Stimulated activated CD4-positive, alpha-beta T cell treated with anti-CD3 and anti-CD28 coated beads, Interleukin-2, amount 100 ng/mL, for 48 hours (primary cell): ENCODE measurements around the gene OR56A4.
"Not testable (repeated sequence)": the region's sequence is repeated elsewhere in the genome, so short reads cannot be mapped to it uniquely, and the experiment has no call there.

ENCODE experiments used
- DNase-seq, 2 donors: peaks; one replicate each; pipeline ENCODE4 v3.0.0-alpha.2; 2020

The OR56A4 gene

DNA sequence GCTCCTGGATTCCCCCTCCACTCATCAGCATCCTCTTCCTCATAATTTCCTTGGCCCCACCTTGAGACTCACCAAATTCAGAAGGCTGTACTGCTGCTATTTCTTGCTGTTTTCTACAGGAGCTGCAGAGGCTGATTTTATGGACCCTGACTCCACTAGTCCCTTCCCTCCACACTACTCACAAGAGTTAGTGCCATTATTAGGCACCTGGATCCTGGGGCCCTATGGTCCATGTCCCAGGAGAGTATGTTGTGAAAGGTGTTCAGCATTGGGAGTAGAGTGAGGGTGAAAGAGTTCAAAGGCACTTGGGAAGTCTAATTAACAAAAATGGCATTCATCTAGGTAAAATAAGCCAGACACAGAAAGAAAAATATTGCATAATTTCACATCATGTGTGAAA lies at the start of gene OR56A4:
Gene OR56A4 (minus strand): TSS at position 101 of the 400 bp plus-strand sequence. CDS start 3,954 bp downstream, outside the sequence.
- no peak for DNase-seq

- DNase-seq = no peak
These were observed 48.8 kb upstream of the OR56A4 start for GRCh38 chr11:6055569-6055968.

DNA sequence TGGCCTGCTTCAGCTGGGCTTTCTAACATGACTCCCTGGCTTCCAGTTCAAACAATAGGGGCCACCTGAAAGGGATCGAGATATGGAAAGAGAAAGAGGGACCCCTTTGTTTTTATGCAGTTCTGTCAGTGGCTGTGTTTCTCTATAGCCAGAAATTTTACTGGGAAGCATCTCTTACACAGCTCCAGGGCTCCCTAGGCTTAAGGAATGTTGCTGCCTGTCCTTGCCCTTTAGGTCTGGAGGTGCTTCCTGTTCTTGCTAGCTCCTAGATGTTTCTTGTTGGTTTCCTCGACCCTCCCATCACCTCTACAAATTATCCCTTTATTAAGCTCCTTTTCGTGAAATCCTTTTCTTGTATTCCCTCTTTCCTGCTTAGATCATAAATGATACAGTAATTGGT lies 45.6 kb upstream of the OR56A4 start:
- DNase-seq = no peak

DNA sequence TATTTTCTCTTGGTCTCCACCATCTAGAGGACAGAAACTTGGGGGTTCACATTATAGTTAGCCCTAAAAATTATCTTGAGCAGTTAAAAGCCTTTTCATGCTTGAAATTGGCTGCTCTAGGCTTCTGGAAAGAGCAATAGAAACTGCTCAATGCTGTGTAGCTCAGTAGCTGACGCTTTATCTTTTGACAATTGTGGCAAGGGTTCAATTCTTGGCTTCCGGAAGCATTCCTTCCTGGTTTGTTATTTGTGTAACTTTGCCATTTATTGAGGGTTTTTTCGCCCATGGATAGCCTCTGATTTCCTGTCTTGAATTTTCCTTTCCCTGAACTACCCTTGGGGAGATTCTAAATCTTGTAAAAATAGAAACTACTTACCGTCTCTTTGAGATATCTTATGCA lies 34.1 kb upstream of the OR56A4 start:
- DNase-seq = no peak

DNA sequence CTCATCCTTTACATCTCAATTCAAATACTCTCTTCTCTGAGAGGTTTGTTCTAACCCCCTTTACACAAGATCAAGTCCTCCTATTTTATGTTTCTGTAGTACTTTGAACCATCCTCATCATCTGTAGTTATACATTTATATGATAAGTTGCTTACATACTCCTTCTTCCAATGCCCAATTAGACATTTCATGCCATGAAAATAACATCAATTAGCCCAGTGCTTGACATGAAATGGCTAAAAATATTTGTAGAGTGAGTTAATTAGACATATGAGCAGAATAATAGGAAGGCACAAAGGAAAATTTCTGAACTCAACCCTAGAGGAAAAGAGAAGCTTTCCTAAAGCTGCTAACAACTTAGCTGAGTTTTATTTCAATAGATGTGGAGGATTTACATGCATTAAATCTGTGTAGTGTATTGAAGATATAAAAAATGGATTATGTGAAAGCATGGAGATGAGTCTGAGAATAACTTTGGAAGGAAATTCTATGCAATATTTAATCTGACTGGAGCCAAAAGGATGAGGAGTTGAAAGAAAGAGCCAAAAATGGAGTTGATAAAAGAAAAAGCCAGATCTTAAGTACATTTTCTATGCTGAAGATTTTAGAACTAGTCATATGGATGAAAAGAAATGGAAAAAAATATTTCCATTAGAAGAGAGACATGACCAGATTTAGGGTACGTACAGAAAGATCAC lies 24.1 kb upstream of the OR56A4 start, which contains the start of gene OR56A1:
Gene OR56A1 (minus strand): TSS at position 51 of the 698 bp plus-strand sequence. CDS start 3,066 bp downstream, outside the sequence.
- no peak for DNase-seq

DNA sequence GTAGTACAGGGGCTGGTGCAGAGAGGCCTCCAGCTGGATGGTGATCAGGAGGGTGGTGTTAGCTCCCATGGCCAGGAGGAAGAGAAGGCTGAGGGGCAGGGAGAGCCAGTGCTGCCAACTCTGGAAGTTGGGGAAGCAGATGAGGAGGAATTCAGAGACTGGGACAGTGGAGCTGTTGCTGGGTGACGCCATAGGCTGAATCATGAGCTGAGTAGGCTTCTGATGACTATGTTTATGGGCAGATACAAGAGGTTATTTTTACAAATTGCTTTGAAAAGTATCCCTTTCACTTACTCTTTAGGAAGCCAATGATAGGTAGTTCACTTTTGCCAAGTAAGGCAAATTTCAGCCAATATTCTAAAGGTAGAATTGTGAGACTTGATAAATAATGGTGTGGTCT lies 20.8 kb upstream of the OR56A4 start:
- no peak for DNase-seq

DNA sequence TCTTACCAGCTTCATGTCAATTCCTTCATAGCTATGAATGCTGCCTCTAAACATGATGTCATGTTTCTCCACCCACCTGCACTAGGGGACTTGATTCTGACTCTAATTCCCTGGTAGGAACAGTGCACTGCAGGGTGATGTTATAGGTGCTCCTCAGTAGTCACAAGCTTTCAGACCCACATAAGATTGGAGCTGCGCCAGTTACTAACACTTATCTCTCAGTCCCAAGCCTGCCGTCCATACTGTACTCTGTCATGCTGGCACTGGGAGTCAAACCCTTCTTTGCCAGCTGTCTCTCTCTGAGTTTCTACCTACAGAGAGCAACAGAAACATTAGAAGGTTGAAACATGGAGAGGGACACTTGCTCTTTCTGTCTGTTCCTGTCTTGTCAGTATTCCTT lies 18.3 kb upstream of the OR56A4 start:
- no peak for DNase-seq

- no peak for DNase-seq
These were observed 16.2 kb upstream of the OR56A4 start for GRCh38 chr11:6022956-6023355.

DNA sequence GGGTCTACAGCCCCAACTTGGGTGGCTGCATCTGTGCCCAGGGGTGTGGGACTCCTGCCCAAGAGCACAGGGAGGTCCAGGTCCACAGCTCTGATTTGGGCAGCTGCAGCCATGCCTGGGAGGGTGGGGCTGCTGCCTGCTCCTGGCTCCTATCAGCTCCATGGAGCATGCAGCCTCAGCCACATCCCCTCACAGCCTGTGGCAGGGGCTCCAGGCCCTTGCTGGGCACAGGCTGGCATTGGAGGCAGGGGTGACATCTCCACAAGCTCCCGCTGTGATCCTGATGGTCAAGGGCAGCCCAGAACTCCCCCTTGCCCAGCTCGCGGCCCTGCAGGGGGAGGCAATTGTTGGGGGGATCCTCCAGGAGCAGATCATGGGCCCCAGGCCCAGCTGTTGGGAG lies 6.3 kb upstream of the OR56A4 start:
- no peak for DNase-seq

GRCh38 chr11:6012035-6012668 lies 5.4 kb upstream of the OR56A4 start:
- DNase-seq = no peak

DNA sequence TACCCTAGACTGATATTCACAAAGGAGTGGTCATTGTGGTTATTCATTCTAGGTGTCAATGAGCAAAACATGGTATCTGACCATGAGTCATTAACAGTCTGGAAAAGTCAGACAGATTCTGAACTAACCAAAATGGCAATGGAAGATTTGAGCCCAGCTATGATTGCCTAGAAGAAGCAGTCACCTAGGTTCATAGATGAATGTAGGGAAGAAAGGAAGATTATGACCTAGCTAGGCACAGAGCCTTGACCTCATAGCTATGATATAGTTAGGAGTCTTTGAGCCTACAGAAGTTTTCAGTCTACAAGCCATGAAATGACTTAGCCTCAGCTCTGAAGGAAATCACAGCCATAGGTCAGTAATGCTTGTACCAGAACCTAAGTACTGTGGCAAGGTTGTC lies 351 bp downstream of the OR56A4 start:
- DNase-seq = no peak

DNA sequence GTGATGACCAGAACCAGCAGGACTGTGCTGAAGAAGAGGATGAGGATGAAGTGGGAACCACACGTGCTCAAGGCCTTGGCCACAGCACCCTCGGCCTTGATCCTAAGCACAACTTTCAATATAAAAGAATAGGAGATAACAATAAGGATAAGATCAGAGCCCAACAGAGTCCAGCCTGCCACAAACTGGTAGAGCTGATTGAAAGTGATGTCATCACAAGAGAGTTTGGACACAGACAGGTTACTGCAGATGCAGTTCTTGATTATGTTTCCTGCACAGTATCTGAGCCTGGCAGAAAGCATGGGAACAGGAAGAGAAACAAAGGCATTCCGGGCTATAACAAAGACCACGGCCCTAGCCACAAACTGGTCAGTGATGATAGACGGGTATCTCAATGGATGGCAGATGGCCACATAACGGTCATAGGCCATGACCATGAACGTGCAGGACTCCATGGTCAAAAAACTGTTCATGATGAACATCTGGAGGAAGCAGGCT lies 4.5 kb downstream of the OR56A4 start:
- no peak for DNase-seq

DNA sequence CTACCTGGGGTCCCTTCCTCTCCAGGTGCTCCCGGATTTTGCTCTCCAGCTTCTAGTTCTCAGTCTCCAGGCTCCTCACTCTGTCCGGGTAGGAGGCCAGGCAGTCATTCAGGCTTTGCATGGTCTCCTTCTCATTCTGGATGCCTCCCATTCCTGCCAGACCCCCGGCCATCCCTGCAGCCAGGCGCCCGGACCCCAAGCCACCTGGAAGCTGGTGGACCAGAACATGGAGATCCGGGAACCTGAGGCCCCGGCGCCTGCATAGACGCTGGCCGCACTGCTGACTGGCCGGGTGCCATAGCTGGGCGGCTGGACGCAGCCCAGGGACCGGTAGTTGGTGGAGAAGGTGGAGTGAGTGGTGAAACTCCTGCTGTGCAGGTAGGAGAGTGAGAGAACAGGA lies 12.0 kb downstream of the OR56A4 start:
- no peak for DNase-seq

DNA sequence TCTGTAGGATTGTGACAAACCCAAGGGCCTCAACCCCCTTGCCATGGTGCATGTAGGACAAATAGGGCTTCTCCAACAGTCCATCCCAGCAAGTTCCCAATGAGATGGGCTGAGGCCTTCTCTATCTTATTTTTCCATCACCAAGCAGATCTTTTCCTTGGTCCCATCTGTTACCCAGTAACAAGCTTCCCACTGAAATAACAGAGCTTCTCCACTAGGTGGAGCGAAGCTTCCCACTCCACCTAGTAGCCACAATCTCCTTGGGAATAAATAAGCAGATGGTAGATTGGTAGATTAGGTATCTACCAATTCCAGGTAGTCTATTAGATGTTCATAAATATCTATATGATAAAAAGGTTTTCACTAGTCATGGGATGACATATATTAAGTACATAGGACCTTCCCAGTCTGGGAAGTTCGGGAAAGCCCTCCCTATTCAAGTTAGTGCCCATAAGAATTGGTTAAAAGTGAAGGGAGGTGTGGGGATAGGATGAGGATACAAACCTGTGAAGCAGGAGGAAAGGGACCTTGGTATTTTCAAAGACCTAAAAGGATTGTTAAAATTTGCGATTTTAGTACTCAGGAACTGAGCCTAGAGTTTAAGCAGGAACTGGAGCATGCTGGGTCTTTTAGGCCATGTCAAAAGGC lies 14.0 kb downstream of the OR56A4 start:
- no peak for DNase-seq

- no peak for DNase-seq
These were observed 14.6 kb downstream of the OR56A4 start for GRCh38 chr11:5992150-5992549.

GRCh38 chr11:5989203-5989602 lies 17.5 kb downstream of the OR56A4 start:
- no peak for DNase-seq

DNA sequence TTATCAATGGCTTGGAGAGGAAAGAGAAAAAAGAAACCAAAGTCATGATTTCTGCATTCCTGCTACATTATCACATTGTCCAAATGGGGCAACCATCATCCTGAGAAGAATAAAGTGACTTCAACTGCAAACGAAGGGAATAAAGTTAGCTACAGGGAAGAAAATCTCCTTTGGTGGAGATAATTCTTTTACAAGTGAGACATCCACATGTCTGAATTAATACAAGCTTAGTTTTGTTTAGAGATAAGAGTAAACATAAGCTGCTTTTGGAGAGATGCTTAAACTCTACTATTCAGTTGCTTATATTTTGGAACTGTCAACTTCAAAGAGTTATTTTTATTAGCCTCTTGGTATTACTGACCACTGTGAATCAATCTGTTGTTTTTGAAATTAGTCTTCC lies 19.9 kb downstream of the OR56A4 start, which contains the start of gene OR52L1:
Gene OR52L1 (minus strand): TSS at position 101 of the 400 bp plus-strand sequence. CDS start 55 bp downstream, at position 46.
- no peak for DNase-seq

- no peak for DNase-seq
These were observed 23.3 kb downstream of the OR56A4 start for GRCh38 chr11:5983443-5983842.

GRCh38 chr11:5973530-5973929 lies 33.2 kb downstream of the OR56A4 start:
- DNase-seq = no peak

DNA sequence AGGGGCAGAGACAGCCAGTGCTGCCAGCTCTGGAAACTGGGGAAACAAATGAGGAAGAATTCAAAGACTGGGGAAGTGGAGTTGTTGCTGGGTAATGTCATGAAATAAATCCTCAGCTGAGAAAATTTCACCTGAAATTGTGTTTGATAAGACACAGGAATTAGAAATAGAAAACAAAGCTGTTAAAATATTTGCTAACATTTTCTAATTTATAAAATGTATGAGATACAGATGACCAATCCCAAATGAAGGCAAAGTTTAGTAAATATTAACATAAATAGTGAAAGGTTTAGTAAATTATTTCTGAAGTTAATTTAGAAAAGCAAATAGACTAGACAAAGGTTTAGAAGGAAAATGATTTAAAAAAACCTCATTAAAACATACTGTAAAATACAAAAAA lies 38.4 kb downstream of the OR56A4 start, which contains the start of gene OR56A5:
Gene OR56A5 (minus strand): TSS at position 101 of the 400 bp plus-strand sequence. CDS start 0 bp downstream, at position 101.
- DNase-seq = no peak

- no peak for DNase-seq
These were observed 39.0 kb downstream of the OR56A4 start for GRCh38 chr11:5967708-5968107.

DNA sequence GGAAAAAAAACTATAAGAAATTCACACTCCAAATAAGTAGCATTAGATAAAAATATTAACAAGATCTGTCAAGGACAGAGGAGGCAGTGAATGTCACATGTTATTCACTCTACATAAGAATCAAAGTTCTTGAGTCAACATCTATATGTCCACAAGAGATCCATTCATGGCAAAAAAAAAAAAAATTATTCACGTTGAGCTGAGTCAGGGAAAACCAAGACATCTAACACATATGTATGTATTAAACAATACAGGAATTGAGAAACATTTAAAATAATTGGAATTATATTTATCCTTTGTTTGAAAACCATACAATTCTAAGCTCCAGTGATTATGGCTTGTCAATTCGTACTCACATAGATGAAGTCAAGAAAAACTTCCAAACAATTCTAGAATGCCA lies 39.8 kb downstream of the OR56A4 start:
- DNase-seq = no peak

GRCh38 chr11:5960704-5961320 lies 45.9 kb downstream of the OR56A4 start:
- DNase-seq = not testable (repeated sequence)
